Skeletal muscle tissue (tissue), 4 donors: Measurements from ENCODE around the gene CTDNEP1. TPM values are rescaled to one million over a fixed set of nuclear protein-coding genes. Genes with fewer than 3 reads are reported as not detected.

Experiments used
- H3K27ac ChIP-seq: one replicate; pipeline ENCODE4 v1.7.0; 2013; ENCODE audit warnings: mild to moderate bottlenecking, low read depth, low read length, inconsistent platforms
- H3K27me3 ChIP-seq, 3 donors: one replicate each; pipeline ENCODE4 v1.7.0; 2013; ENCODE audit warnings: low read length in 3 of 3; ENCODE audit not compliant: control insufficient read depth in 3 of 3, insufficient read depth in 3 of 3
- H3K36me3 ChIP-seq, 3 donors: one replicate each; pipeline ENCODE4 v1.7.0; 2013; ENCODE audit warnings: low read length in 3 of 3; ENCODE audit not compliant: control insufficient read depth in 3 of 3, insufficient read depth in 3 of 3
- H3K4me1 ChIP-seq, 3 donors: one replicate each; pipeline ENCODE4 v1.7.0; 2013; ENCODE audit warnings: low read length in 3 of 3, mild to moderate bottlenecking in 3 of 3; ENCODE audit not compliant: control insufficient read depth in 3 of 3, insufficient read depth in 3 of 3
- H3K4me3 ChIP-seq, 3 donors: one replicate each; pipeline ENCODE4 v1.7.0; 2013; ENCODE audit warnings: low read length in 3 of 3
- H3K9ac ChIP-seq, 3 donors: one replicate each; pipeline ENCODE4 v1.7.0; 2013; ENCODE audit warnings: low read length in 3 of 3, mild to moderate bottlenecking in 3 of 3, moderate library complexity in 2 of 3, low read depth in 1 of 3
- H3K9me3 ChIP-seq, 3 donors: one replicate each; pipeline ENCODE4 v1.7.0; 2013; ENCODE audit warnings: low read length in 3 of 3; ENCODE audit not compliant: control insufficient read depth in 3 of 3
- total RNA-seq: library from RNA; depleted of rRNA; stranded (reverse); fragments of >200 nt; gene quantifications from one replicate; pipeline ENCODE4 v1.2.3, GENCODE V29; 2014
- donor health status: Osteomylitis.

CTDNEP1 gene
- total RNA-seq, 1 donor from 2014 or later = 39.7 TPM

DNA sequence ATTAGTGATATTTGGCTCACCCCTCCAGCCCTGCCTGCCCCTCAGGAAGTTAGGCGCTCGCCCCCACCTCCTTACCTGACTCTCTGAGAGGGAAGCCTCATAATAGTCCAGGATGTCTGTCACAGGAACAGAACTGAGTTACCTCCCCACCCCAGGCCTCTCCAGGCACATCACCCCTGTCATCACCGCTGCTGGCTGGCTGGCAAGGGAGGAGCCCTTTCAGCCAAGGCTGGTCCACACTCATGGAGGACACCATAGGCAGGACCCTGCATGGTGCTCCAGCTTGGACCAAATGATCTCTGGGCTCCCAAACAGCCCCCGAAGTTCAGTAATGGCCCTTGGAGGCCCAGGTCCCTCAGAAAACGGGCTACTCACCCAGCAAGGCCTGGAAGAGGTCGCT, 33.4 kb downstream of the CTDNEP1 start:
- H3K4me1 ChIP-seq = peaks cover 78 to 79% (median 78%) of the 10 kb centered on the region in 3 donors
- peaks cover 0 to 6% (median 0%) of the 10 kb centered on the region in 3 donors for H3K27me3 ChIP-seq
- H3K36me3 ChIP-seq = peaks cover 21 to 29% (median 25%) of the 10 kb centered on the region in 3 donors
- H3K9me3 ChIP-seq = no peaks in the 10 kb centered on the region
- H3K4me3 ChIP-seq = peak overlapping the region; percentile 55 to 73 (median 66)
- peak overlapping the region; percentile 28 for H3K27ac ChIP-seq
- H3K9ac ChIP-seq = peak overlapping the region; percentile 60 to 78 (median 72)

DNA sequence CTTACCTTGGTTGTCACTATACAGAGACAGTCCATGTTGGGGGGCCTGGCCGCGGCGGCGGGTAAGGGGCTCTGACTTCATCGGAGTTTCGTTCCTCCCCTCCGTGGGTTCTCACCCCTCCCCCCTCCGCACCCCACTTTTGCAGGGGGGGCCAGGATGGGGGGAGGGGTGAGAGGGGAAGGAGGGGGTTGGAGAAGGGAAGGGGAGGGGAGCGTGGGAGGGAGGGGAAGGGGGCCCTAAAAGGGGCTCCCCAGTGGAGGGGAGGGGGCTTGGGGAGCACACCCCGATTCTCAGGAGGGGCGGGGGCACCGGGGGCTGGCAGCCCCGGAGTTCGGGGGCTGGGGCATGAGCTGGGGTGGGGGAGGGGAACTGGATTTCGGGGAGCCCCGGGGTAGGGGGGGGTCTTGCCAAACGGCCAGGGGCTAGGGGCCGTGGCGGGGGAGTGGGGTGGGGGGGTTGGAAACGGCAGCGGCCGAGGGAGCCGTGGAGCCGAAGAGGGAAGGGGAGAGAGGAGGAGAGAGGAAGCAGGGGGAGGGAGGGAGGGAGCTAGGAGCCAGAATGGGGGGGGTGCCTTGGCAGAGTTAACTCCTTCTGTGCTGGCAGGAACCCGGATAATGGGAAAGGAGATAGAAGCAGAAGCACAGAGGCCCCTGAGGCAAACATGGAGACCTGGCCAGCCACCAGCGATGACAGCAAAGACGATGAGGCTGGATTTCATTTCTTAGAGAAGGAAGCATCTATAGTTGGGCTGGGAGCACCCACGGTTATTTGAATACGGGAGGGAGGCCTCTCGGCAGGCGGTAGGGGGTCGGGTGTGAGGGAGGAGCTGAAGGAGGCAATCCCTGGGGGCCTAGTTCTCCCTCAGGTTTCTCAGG, 34.2 kb downstream of the CTDNEP1 start:
- Histone ChIP-seq H3K36me3 (peaks cover 14 to 21% (median 17%) of the 10 kb centered on the region in 3 donors), H3K9me3 (no peaks in the 10 kb centered on the region), H3K9ac (peak overlapping the region; percentile 60 to 78 (median 72)), H3K27me3 (peaks cover 0 to 6% (median 0%) of the 10 kb centered on the region in 3 donors), H3K4me1 (peaks cover 70 to 71% (median 70%) of the 10 kb centered on the region in 3 donors), H3K4me3 (peak overlapping the region; percentile 55 to 73 (median 66)), H3K27ac (peak overlapping the region; percentile 28)

DNA sequence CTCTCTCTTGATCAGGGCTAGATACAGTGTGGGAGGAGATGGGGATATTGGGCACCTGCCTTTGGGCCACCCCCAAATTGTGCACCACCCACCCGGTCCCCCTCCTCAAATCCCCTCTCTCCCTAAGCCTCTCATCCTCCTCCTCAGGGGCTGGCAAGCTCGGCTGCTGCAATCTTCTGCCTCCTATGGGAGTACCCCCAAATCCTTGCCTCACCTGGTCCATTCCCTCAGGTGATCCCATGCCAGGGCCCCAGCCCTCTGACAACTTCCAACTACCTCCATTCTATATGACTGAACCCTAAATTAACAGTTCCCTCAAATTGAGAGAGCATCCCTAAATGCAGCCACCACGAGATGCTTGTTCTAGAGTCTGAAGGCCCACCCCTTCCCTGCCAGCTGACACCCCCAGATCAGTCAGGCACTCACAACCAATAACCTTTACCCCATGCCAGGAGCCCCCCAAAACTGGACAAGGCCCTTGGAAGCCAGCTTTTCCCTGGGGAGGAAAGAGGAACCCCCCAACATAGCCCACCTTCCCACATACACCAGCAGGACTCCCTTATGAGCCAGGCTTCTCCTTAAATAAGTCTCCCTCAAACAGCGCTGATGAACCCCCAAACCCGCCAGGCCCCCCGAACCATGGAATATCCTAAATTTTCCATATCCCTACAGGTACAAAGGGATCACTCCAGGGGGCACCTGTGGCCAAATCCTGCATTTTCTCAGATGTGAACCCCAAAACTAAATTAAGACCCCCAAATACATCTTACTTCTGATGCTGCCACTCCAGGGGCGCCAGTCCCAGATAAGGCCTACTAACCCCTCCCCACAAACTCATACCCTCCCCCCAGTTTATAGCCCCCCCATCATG, 35.1 kb downstream of the CTDNEP1 start:
- peaks cover 6 to 12% (median 8%) of the 10 kb centered on the region in 3 donors for H3K36me3 ChIP-seq
- H3K4me3 ChIP-seq = peak overlapping the region in 2 of 3 donors; percentile 22 to 38
- peak overlapping the region; percentile 40 to 61 (median 41) for H3K9ac ChIP-seq
- H3K9me3 ChIP-seq = no peaks in the 10 kb centered on the region
- peak overlapping the region; percentile 26 for H3K27ac ChIP-seq
- peaks cover 0 to 11% (median 4%) of the 10 kb centered on the region in 3 donors for H3K27me3 ChIP-seq
- H3K4me1 ChIP-seq = peaks cover 61 to 67% (median 63%) of the 10 kb centered on the region in 3 donors

DNA sequence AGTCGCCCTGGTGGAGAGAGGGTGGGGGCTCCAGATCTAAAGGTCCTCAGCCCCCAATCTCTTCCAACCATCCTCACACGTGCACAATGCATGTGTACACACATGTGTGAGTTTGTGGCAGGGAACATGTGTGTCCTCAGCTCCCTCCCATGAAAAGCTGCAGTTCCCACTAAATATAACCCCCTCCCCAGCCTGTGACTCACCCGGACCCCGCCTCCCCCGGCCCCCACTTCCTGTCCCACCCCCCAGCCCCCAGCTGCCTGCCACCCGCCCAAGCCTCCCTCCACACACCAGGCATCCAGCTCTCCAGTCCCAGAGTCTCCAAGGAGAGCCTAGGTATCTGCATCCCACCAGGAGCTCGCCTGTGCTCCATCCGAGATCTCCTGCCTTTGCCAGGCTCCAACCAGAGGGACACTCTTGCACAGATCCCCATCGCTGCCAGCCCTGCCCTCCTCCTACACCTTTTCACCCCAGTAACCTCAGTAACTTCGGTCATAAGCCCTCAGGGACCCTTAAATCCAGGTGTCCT, 35.8 kb downstream of the CTDNEP1 start:
- Histone ChIP-seq H3K4me1 (peaks cover 54 to 59% (median 55%) of the 10 kb centered on the region in 3 donors), H3K27ac (no peak overlapping the region), H3K4me3 (peak overlapping the region in 2 of 3 donors; percentile 24 to 70), H3K27me3 (peaks cover 0 to 11% (median 6%) of the 10 kb centered on the region in 3 donors), H3K9ac (peak overlapping the region in 1 of 3 donors; percentile 1), H3K9me3 (no peaks in the 10 kb centered on the region), H3K36me3 (peaks cover 0 to 5% (median under 1%) of the 10 kb centered on the region in 3 donors)

DNA sequence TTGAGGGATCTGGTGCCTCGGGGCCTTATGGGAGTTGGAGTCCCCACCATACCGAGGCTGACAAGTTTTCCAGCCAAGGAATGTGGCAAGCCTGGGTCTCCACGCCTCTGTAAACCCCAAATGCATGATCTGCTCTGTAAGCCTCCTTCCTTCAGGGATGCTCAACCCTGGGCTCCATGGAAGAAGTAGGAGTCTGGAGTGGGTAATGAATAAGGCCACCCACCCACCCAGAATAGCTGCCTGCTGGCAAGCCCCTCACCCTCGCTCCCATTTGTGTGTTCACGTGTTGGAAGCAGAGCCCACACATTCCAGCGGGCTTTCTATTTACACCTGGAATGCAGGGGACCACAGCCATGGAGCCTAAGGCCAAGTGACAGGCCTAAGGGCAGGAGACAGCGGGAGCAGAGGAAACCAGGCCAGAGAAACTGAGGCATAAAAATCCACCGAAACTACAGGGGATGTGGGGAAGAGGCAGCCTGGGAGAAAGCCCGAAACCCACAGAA, 36.3 kb downstream of the CTDNEP1 start:
- Histone ChIP-seq H3K9ac (no peak overlapping the region), H3K4me1 (peaks cover 49 to 54% (median 50%) of the 10 kb centered on the region in 3 donors), H3K9me3 (no peaks in the 10 kb centered on the region), H3K27me3 (peaks cover 0 to 11% (median 6%) of the 10 kb centered on the region in 3 donors), H3K36me3 (no peaks in the 10 kb centered on the region), H3K4me3 (peak overlapping the region in 2 of 3 donors; percentile 70 to 74), H3K27ac (peak overlapping the region; percentile 62)

DNA sequence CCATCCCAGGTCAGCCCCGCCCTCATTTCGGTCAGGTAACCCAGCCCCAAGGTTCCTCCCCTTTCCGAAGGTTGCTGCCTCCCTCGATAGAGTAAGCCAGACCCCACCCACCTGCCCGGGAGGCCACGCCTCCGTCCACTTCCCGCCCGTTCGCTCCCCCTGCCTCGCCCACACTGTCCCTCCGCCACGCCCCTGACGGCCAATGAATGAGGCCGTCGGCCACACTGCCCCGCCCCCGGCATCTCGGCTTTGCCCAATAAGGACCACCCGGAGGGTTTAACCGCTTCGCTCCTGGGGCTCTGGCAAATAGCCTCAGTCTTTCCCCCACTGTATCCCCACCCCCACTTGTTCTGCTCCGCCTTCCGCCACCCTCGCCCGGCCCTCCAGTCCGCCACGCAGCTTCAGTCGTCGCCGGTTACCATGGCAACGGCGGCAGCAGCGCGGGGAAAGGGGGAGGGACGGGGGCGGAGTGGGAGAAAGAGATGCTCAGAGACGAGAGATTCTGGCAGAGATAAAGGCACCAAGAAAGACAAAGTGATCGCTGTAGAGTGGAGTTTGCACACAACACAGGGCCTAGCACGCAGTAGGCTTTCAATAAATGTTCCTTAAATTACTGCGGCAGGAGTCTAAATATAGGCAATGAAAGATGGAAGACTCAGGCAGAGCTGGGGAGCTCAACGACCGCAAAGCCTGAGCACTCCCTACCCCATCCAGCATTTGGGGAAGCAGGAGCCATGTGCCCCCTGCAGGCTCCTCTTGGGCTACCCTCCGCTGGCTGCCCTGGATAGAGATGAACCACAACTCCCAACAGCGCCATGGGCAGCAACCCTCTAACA, 37.0 kb downstream of the CTDNEP1 start:
- H3K4me1 ChIP-seq = peaks cover 46 to 53% (median 48%) of the 10 kb centered on the region in 3 donors
- H3K4me3 ChIP-seq = peak overlapping the region; percentile 70 to 75 (median 74)
- peaks cover 0 to 11% (median 6%) of the 10 kb centered on the region in 3 donors for H3K27me3 ChIP-seq
- peak overlapping the region; percentile 22 to 62 (median 45) for H3K9ac ChIP-seq
- H3K36me3 ChIP-seq = no peaks in the 10 kb centered on the region
- H3K27ac ChIP-seq = peak overlapping the region; percentile 62
- H3K9me3 ChIP-seq = no peaks in the 10 kb centered on the region

DNA sequence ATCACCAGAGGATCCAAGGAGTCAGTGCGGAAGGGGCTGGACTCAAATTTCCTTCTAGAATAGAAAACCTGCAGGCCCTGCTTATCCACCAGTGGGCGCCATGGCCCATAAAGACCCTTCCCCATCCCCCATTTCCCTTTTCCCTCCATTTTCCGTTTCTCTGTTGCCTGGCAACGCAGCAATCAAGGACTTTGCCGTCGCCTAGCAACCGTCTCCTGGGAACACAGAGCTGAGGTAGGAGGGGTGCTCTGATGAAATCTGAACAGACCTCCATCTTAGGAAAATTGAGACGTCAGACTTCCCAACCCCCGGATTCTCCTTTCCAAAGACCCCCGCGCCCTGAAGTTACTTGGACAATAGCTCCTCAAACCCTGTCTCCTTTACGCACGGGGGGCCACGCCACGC, 37.6 kb downstream of the CTDNEP1 start:
- Histone ChIP-seq H3K9ac (peak overlapping the region in 1 of 3 donors; percentile 50), H3K4me1 (peaks cover 40 to 47% (median 41%) of the 10 kb centered on the region in 3 donors)

DNA sequence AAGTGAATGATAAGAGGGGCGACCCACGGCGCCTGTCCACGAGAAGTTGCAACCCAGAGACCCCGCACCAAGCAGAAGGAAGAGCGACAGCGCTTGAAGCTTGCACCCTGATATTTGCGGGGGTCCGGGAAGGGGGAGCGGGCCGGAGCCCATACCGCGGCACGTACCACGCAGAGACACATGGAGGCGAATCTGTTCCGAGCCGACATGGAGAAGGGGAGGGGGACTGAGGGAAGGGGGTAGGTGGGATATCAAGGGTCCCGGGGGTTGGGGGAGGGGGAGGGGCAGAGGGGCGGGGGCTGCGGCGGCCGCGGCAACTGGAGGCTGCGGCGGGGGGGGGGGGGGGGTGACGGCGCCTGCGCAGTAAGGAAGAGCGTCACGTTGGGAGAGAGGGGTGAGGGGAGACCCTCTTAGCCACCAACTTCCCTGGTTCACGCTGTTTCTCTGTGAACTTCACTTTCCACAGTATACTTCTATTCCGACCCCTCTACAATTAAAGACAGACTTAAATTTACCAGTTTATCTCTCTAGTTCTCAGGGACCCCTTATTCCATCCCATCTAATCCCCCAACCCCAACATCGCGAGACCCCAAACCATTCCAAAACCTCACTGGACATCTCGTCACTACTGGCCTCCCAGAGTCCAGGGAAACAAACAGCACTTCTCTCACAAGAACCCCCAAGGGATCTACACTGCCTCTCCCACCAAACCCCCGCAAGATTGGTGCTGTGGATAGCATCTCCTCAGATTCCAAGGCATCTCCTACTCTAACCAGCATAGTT, 39.9 kb downstream of the CTDNEP1 start:
- Histone ChIP-seq H3K9ac (no peak overlapping the region), H3K27me3 (peaks cover 0 to 11% (median 6%) of the 10 kb centered on the region in 3 donors), H3K4me3 (no peak overlapping the region), H3K36me3 (no peaks in the 10 kb centered on the region), H3K9me3 (no peaks in the 10 kb centered on the region), H3K27ac (no peak overlapping the region), H3K4me1 (peaks cover 27 to 33% (median 29%) of the 10 kb centered on the region in 3 donors)

More for the DNA sequence above, 37.6 kb downstream of the CTDNEP1 start:
- Histone ChIP-seq H3K36me3 (no peaks in the 10 kb centered on the region), H3K27ac (peak overlapping the region; percentile 62), H3K4me3 (peak overlapping the region; percentile 70 to 75 (median 74)), H3K27me3 (peaks cover 0 to 11% (median 6%) of the 10 kb centered on the region in 3 donors), H3K9me3 (no peaks in the 10 kb centered on the region)
